Ishikawa (cell line): ENCODE results near the gene DACT3.

Source experiments
- EGR1 ChIP-seq: IDR thresholded peaks from 2 replicates; pipeline ENCODE4 v1.6.1; 2012
- EP300 ChIP-seq: IDR thresholded peaks from 2 replicates; pipeline ENCODE4 v1.6.1; 2012; ENCODE audit warnings: borderline replicate concordance
- TF ChIP-seq, protein P1 (sequence below): IDR thresholded peaks from 2 replicates; pipeline ENCODE4 v1.6.1; 2012; ENCODE audit warnings: low read depth, mild to moderate bottlenecking

DNA sequence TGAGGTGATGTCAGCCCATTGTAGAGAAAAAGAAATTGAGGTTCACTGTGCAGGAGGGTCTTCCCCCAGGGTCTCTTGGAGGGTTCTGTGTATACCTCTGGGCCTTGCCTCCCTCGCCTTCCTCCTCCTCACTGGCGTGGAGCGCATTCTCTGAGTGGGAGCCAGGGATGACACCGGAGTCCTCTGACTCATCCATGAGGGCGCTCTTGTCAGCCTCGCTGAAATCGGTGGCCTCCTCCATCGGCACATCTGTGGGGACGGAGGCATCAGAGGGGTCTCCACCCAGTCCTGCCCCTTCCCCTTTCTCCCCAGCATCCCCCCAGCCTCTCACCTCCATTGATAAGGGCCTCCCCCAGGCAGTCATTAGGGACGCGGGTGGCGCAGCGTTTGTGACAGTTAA, 39.7 kb upstream of the DACT3 start:
- TF ChIP-seq, protein P1, sequence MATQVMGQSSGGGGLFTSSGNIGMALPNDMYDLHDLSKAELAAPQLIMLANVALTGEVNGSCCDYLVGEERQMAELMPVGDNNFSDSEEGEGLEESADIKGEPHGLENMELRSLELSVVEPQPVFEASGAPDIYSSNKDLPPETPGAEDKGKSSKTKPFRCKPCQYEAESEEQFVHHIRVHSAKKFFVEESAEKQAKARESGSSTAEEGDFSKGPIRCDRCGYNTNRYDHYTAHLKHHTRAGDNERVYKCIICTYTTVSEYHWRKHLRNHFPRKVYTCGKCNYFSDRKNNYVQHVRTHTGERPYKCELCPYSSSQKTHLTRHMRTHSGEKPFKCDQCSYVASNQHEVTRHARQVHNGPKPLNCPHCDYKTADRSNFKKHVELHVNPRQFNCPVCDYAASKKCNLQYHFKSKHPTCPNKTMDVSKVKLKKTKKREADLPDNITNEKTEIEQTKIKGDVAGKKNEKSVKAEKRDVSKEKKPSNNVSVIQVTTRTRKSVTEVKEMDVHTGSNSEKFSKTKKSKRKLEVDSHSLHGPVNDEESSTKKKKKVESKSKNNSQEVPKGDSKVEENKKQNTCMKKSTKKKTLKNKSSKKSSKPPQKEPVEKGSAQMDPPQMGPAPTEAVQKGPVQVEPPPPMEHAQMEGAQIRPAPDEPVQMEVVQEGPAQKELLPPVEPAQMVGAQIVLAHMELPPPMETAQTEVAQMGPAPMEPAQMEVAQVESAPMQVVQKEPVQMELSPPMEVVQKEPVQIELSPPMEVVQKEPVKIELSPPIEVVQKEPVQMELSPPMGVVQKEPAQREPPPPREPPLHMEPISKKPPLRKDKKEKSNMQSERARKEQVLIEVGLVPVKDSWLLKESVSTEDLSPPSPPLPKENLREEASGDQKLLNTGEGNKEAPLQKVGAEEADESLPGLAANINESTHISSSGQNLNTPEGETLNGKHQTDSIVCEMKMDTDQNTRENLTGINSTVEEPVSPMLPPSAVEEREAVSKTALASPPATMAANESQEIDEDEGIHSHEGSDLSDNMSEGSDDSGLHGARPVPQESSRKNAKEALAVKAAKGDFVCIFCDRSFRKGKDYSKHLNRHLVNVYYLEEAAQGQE, result no peak
- TF ChIP-seq EGR1 (no peak), EP300 (no peak)
